OCI-LY7 (cell line): ENCODE measurements around the gene FNDC3B. TPM values are rescaled to one million over a fixed set of nuclear protein-coding genes. Genes with fewer than 3 reads are reported as not detected.

Experiments used
- BruUV-seq: library from RNA; stranded (reverse); fragments of 400-500 nt; replicated peaks from 2 replicates; lab custom pipeline; 2021; lab: Mats Ljungman, UMichigan
- CTCF ChIA-PET: fragments of 300-600 bp; sonication (Branson Sonifier 250); formaldehyde crosslinking; loops from one replicate; lab custom pipeline; 2022; ENCODE audit warnings: antibody characterized with exemption; ENCODE audit not compliant: unreplicated experiment; lab: Charles Lee
- POLR2A ChIA-PET: fragments of 300-600 bp; sonication (Branson Sonifier 250); formaldehyde crosslinking; loops from one replicate; lab custom pipeline; 2022; ENCODE audit warnings: antibody characterized with exemption; lab: Charles Lee
- DNase-seq: peaks from one replicate; pipeline ENCODE4 v3.0.0-alpha.2; 2015; ENCODE audit warnings: low spot score
- H2AFZ ChIP-seq: fragments of 200-600 bp; sonication (generic), shearing (Covaris generic); 2 replicates; pipeline ENCODE4 v1.6.1; 2014; ENCODE audit warnings: mild to moderate bottlenecking, antibody characterized with exemption, low read length, moderate library complexity
- H3K27ac ChIP-seq: fragments of 200-600 bp; sonication (generic); 2 replicates; pipeline ENCODE4 v1.5.1; 2014; ENCODE audit warnings: mixed run types, low read depth, mild to moderate bottlenecking, moderate library complexity, low read length, inconsistent platforms; ENCODE audit not compliant: poor library complexity, severe bottlenecking
- H3K36me3 ChIP-seq: fragments of 200-600 bp; sonication (generic); 2 replicates; pipeline ENCODE4 v1.6.1; 2014; ENCODE audit warnings: mild to moderate bottlenecking, antibody characterized with exemption, low read length, moderate library complexity, mixed read lengths; ENCODE audit not compliant: insufficient read depth
- H3K4me1 ChIP-seq: fragments of 200-600 bp; sonication (generic); 2 replicates; pipeline ENCODE4 v1.5.1; 2014; ENCODE audit warnings: mild to moderate bottlenecking, low read length; ENCODE audit not compliant: insufficient read depth, poor library complexity, severe bottlenecking
- H3K4me2 ChIP-seq: fragments of 200-600 bp; sonication (generic); 2 replicates; pipeline ENCODE4 v1.6.1; 2014; ENCODE audit warnings: mild to moderate bottlenecking, low read length
- H3K4me3 ChIP-seq: fragments of 200-600 bp; sonication (generic); 2 replicates; pipeline ENCODE4 v1.5.1; 2014; ENCODE audit warnings: mild to moderate bottlenecking, low read depth, low read length; ENCODE audit not compliant: poor library complexity, severe bottlenecking
- H3K79me2 ChIP-seq: fragments of 200-600 bp; sonication (generic); 2 replicates; pipeline ENCODE4 v1.6.1; 2016; ENCODE audit warnings: low read depth, mild to moderate bottlenecking, low read length, moderate library complexity, mixed read lengths; ENCODE audit not compliant: insufficient read depth
- H3K9me2 ChIP-seq: fragments of 200-600 bp; sonication (generic); 2 replicates; pipeline ENCODE4 v1.6.1; 2016; ENCODE audit warnings: mild to moderate bottlenecking, low read length, mixed read lengths; ENCODE audit not compliant: insufficient read depth
- H3K9me3 ChIP-seq: fragments of 200-600 bp; sonication (generic); 2 replicates; pipeline ENCODE4 v1.6.1; 2014; ENCODE audit warnings: mild to moderate bottlenecking, mixed run types, low read length, mixed read lengths
- H4K20me1 ChIP-seq: fragments of 200-600 bp; sonication (generic); 2 replicates; pipeline ENCODE4 v1.6.1; 2014; ENCODE audit warnings: mild to moderate bottlenecking, antibody characterized with exemption, low read length, moderate library complexity, mixed read lengths; ENCODE audit not compliant: insufficient read depth
- EZH2phosphoT487 ChIP-seq: fragments of 200-600 bp; sonication (generic); IDR thresholded peaks from 2 replicates; pipeline ENCODE4 v1.6.1; 2018; ENCODE audit warnings: low read depth, borderline replicate concordance, mild to moderate bottlenecking, mixed run types, antibody characterized with exemption, low read length, moderate library complexity, mixed read lengths
- intact Hi-C: fragments of 100-400 bp; cut with micrococcal nuclease; formaldehyde crosslinking; loops from one replicate; pipeline ENCODE4 v1.10.0; 2022; ENCODE audit not compliant: unreplicated experiment
- total RNA-seq, 2 experiments: library from RNA; depleted of rRNA in 1 of 2; stranded (reverse); fragments of >200 nt in 1 of 2; shearing (Covaris generic) in 1 of 2; gene quantifications; 2 replicates each; pipeline ENCODE4 v1.2.3, GENCODE V29; 2014 to 2022
- TF ChIP-seq, protein P1 (sequence below): fragments of 200-600 bp; sonication (generic); conservative IDR thresholded peaks from 2 replicates; pipeline ENCODE4 v1.5.1; 2014; ENCODE audit warnings: mild to moderate bottlenecking, antibody characterized with exemption, low read length, moderate library complexity, mixed read lengths

The FNDC3B gene
- total RNA-seq, 2 experiments from 2014 or later: 23.3 to 28.5 TPM

DNA sequence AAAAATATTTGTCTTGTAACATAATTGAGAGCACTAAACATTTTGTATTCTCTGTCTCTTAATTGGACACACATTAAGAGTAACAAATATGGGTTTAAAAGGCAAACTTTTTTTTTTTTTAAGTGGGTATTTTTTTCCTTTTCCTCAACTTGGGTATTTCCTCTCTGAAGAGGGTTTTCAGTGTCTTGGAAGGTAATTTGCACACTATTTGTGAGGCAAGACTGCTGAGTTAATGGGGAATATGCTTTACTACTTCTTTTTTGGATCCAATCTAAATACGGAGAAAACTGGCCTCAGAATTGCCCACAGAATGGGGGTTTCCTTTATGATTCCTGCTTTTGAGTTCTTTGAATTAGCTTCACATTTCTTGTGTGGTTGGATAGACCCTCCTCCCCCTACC is 105.2 kb downstream of the FNDC3B start:
- no peaks in the 10 kb centered on the region for H3K79me2 ChIP-seq
- no TSS peak for BruUV-seq
- no peak for DNase-seq
- no peaks in the 10 kb centered on the region; the same call in 1 of the 2 replicates for H3K9me3 ChIP-seq
- H3K36me3 ChIP-seq: no peaks in the 10 kb centered on the region
- POLR2A ChIA-PET: no interaction called here
- intact Hi-C loops: loop anchor here (5.0 kb wide), 1 partner anchor 107 kb away; the partner anchor contains the start of gene FNDC3B
- H4K20me1 ChIP-seq: no peaks in the 10 kb centered on the region
- H3K4me3 ChIP-seq: no peak overlapping the region
- no peaks in the 10 kb centered on the region for H3K9me2 ChIP-seq
- peaks cover 59% of the 10 kb centered on the region for H3K4me1 ChIP-seq
- H2AFZ ChIP-seq: no peak overlapping the region; the same call in 1 of the 2 replicates
- peak overlapping the region; percentile 35 for H3K4me2 ChIP-seq
- TF ChIP-seq EZH2phosphoT487: no peak
- TF ChIP-seq, protein P1, sequence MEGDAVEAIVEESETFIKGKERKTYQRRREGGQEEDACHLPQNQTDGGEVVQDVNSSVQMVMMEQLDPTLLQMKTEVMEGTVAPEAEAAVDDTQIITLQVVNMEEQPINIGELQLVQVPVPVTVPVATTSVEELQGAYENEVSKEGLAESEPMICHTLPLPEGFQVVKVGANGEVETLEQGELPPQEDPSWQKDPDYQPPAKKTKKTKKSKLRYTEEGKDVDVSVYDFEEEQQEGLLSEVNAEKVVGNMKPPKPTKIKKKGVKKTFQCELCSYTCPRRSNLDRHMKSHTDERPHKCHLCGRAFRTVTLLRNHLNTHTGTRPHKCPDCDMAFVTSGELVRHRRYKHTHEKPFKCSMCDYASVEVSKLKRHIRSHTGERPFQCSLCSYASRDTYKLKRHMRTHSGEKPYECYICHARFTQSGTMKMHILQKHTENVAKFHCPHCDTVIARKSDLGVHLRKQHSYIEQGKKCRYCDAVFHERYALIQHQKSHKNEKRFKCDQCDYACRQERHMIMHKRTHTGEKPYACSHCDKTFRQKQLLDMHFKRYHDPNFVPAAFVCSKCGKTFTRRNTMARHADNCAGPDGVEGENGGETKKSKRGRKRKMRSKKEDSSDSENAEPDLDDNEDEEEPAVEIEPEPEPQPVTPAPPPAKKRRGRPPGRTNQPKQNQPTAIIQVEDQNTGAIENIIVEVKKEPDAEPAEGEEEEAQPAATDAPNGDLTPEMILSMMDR: no peak
- H3K27ac ChIP-seq: no peak overlapping the region
- CTCF ChIA-PET: no interaction called here

- no TSS peak for BruUV-seq
- CTCF ChIA-PET: no interaction called here
- no peaks in the 10 kb centered on the region for H4K20me1 ChIP-seq
- TF ChIP-seq, protein P1: no peak
- no peak for TF ChIP-seq EZH2phosphoT487
- H3K27ac ChIP-seq: no peak overlapping the region
- H2AFZ ChIP-seq: peak overlapping the region; percentile 6; the same call in 1 of the 2 replicates
- POLR2A ChIA-PET: interaction anchor here (0.7 to 1.4 kb wide), 2 partner anchors 26 to 38 kb away, joined by 4 to 6 read pairs; no protein-coding TSS in a partner anchor
- H3K4me3 ChIP-seq: no peak overlapping the region
- peaks cover 60% of the 10 kb centered on the region for H3K4me1 ChIP-seq
- H3K9me3 ChIP-seq: no peaks in the 10 kb centered on the region; the same call in 1 of the 2 replicates
- intact Hi-C loops: no loop called here
- H3K9me2 ChIP-seq: no peaks in the 10 kb centered on the region
- H3K4me2 ChIP-seq: peak overlapping the region; percentile 35
- H3K36me3 ChIP-seq: no peaks in the 10 kb centered on the region
- DNase-seq: peak; percentile 45
- H3K79me2 ChIP-seq: no peaks in the 10 kb centered on the region
These were observed 105.8 kb downstream of the FNDC3B start for GRCh38 chr3:172145031-172145686.

DNA sequence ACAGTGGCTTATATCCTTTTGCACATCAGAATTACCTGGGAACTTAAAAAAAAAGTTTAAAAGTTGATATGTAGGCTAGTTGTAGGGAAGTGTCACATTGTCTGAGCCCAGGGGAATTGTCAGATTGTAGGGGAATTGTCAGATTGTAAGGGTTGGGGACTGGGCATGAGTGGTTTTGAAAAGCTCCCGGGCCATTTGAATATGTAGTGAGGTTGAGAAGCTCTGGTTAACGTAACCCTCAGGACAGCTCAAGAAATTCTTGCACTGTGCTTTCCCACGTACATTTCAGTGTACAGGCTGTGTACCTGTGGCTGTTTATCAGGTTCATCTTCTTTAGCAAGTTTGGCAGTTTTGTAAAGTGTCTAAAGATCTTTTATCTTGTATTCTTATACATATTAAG is 107.0 kb downstream of the FNDC3B start:
- H3K4me2 ChIP-seq: no peak overlapping the region
- no peak overlapping the region for H2AFZ ChIP-seq
- TF ChIP-seq, protein P1: no peak
- no peak for TF ChIP-seq EZH2phosphoT487
- no peaks in the 10 kb centered on the region; the same call in 1 of the 2 replicates for H3K9me3 ChIP-seq
- H3K4me3 ChIP-seq: no peak overlapping the region
- H4K20me1 ChIP-seq: no peaks in the 10 kb centered on the region
- no peaks in the 10 kb centered on the region for H3K36me3 ChIP-seq
- DNase-seq: no peak
- CTCF ChIA-PET: no interaction called here
- H3K9me2 ChIP-seq: no peaks in the 10 kb centered on the region
- no peak overlapping the region for H3K27ac ChIP-seq
- BruUV-seq: no TSS peak
- H3K79me2 ChIP-seq: no peaks in the 10 kb centered on the region
- intact Hi-C loops: no loop called here
- POLR2A ChIA-PET: interaction anchor here (0.7 to 1.4 kb wide), 3 partner anchors 30 to 89 kb away, joined by 3 to 6 read pairs (median 5); no protein-coding TSS in a partner anchor
- H3K4me1 ChIP-seq: peaks cover 50% of the 10 kb centered on the region
